Measurements from ENCODE around the gene ARL8A. TPM values are rescaled to one million over a fixed set of nuclear protein-coding genes. Genes with fewer than 3 reads are reported as not detected.

ARL8A gene
- total RNA-seq, 6 experiments from 2014 or later, result 23.1 to 57.7 (median 36.1) TPM

- no peaks in the 10 kb centered on the region for H3K36me3 ChIP-seq
- no peaks in the 10 kb centered on the region for H3K9me3 ChIP-seq
- H3K4me3 ChIP-seq, result no peak overlapping the region
- TF ChIP-seq CTCF (IDR thresholded peaks at IDR 0.05), result no peak
- no peak overlapping the region for H3K27ac ChIP-seq
- WGBS (ENCODE audit: insufficient coverage, low coverage, low lambda C conversion rate, missing lambda C conversion rate), result 90% methylated on average over 3 of the region's 4 CpGs
- intact Hi-C loops (cut with DNase I), result no loop called here
- H3K4me1 ChIP-seq, result peaks cover 0 to 5% (median 0%) of the 10 kb centered on the region in 4 donors
- no peak for DNase-seq
- ATAC-seq, result no peak
- no peaks in the 10 kb centered on the region for H3K27me3 ChIP-seq
Observed at GRCh38 chr1:202153284-202153683, 8.7 kb upstream of the ARL8A start.

- H3K4me3 ChIP-seq, result no peak overlapping the region
- H3K9me3 ChIP-seq, result no peaks in the 10 kb centered on the region
- TF ChIP-seq CTCF (IDR thresholded peaks at IDR 0.05) (no peak), POLR2A (IDR thresholded peaks at IDR 0.05) (no peak)
- H3K27ac ChIP-seq, result no peak overlapping the region
- WGBS (ENCODE audit: insufficient coverage, low coverage, low lambda C conversion rate, missing lambda C conversion rate), result 100% methylated on average over 1 of the region's 10 CpGs
- H3K4me1 ChIP-seq, result peaks cover 0 to 5% (median 0%) of the 10 kb centered on the region in 4 donors
- ATAC-seq (no peak), DNase-seq (no peak)
- intact Hi-C loops (cut with DNase I), result no loop called here
- no peaks in the 10 kb centered on the region for H3K27me3 ChIP-seq
- H3K36me3 ChIP-seq, result no peaks in the 10 kb centered on the region
Observed at GRCh38 chr1:202152399-202152798, 7.9 kb upstream of the ARL8A start.

GRCh38 chr1:202151045-202151444 lies 6.5 kb upstream of the ARL8A start:
- no peaks in the 10 kb centered on the region for H3K9me3 ChIP-seq
- no peak for TF ChIP-seq POLR2A (IDR thresholded peaks at IDR 0.05)
- no peak for TF ChIP-seq CTCF (IDR thresholded peaks at IDR 0.05)
- intact Hi-C loops (cut with DNase I), result no loop called here
- peaks cover 0 to 5% (median 0%) of the 10 kb centered on the region in 4 donors for H3K4me1 ChIP-seq
- DNase-seq, result no peak
- WGBS (ENCODE audit: insufficient coverage, low coverage, low lambda C conversion rate, missing lambda C conversion rate), result 90% methylated on average over 2 of the region's 2 CpGs
- no peaks in the 10 kb centered on the region for H3K27me3 ChIP-seq
- no peaks in the 10 kb centered on the region for H3K36me3 ChIP-seq
- no peak overlapping the region for H3K4me3 ChIP-seq
- ATAC-seq, result no peak
- H3K27ac ChIP-seq, result no peak overlapping the region

GRCh38 chr1:202150602-202151001 lies 6.1 kb upstream of the ARL8A start:
- no peaks in the 10 kb centered on the region for H3K9me3 ChIP-seq
- 86% methylated on average over 1 of the region's 8 CpGs for WGBS (ENCODE audit: insufficient coverage, low coverage, low lambda C conversion rate, missing lambda C conversion rate)
- peaks cover 0 to 5% (median 0%) of the 10 kb centered on the region in 4 donors for H3K4me1 ChIP-seq
- no peak for ATAC-seq
- H3K27me3 ChIP-seq, result no peaks in the 10 kb centered on the region
- intact Hi-C loops (cut with DNase I), result no loop called here
- H3K27ac ChIP-seq, result no peak overlapping the region
- DNase-seq, result no peak
- no peak for TF ChIP-seq CTCF (IDR thresholded peaks at IDR 0.05)
- TF ChIP-seq POLR2A (IDR thresholded peaks at IDR 0.05), result no peak
- no peaks in the 10 kb centered on the region for H3K36me3 ChIP-seq
- no peak overlapping the region for H3K4me3 ChIP-seq

GRCh38 chr1:202150187-202150586 lies 5.7 kb upstream of the ARL8A start:
- no peak for ATAC-seq
- Histone ChIP-seq H3K27me3 (no peaks in the 10 kb centered on the region), H3K27ac (no peak overlapping the region), H3K36me3 (no peaks in the 10 kb centered on the region), H3K4me3 (no peak overlapping the region), H3K4me1 (peaks cover 0 to 7% (median 2%) of the 10 kb centered on the region in 4 donors), H3K9me3 (no peaks in the 10 kb centered on the region)
- DNase-seq, result no peak
- WGBS (ENCODE audit: insufficient coverage, low coverage, low lambda C conversion rate, missing lambda C conversion rate), result no CpG with 5 or more reads among the region's 9 CpGs
- intact Hi-C loops (cut with DNase I), result no loop called here
- TF ChIP-seq CTCF (IDR thresholded peaks at IDR 0.05), result no peak

Data from right lobe of liver (tissue), 6 donors.